ENCODE data around the gene TIGD1. TPM values are rescaled to one million over a fixed set of nuclear protein-coding genes. Genes with fewer than 3 reads are reported as not detected.

TIGD1 gene
- polyA plus RNA-seq, 1 donor (not counting 4 experiments of a cell fraction or from before 2014, with no cell fraction given), result 2.3 TPM

GRCh38 chr2:232521098-232521497 lies 29.3 kb downstream of the TIGD1 start:
- Histone ChIP-seq H3K79me2 (ENCODE audit: control insufficient read depth, insufficient read depth, low read length) (no peaks in the 10 kb centered on the region), H3K9me1 (ENCODE audit: control insufficient read depth, extremely low read depth, insufficient read depth, low read length) (no peaks in the 10 kb centered on the region), H3K9me3 (ENCODE audit: control insufficient read depth, low read depth, low read length) (no peaks in the 10 kb centered on the region), H3K36me3 (ENCODE audit: control insufficient read depth in 2 of 2, extremely low read depth in 1 of 2, insufficient read depth in 2 of 2, low read length in 2 of 2) (no peaks in the 10 kb centered on the region), H2AFZ (ENCODE audit: control insufficient read depth, low read length) (no peak overlapping the region), H3K27me3 (ENCODE audit: control insufficient read depth, extremely low read depth, insufficient read depth, low read length) (peaks cover 49% of the 10 kb centered on the region), H3K4me1 (ENCODE audit: control insufficient read depth, extremely low read depth, insufficient read depth, low read length) (no peaks in the 10 kb centered on the region), H3K27ac (ENCODE audit: control insufficient read depth, insufficient read depth, low read length) (no peak overlapping the region), H3K9ac (ENCODE audit: control insufficient read depth, extremely low read depth, insufficient read depth, low read length) (no peak overlapping the region), H3K4me3 (ENCODE audit: control insufficient read depth in 2 of 3, extremely low read depth in 1 of 3, insufficient read depth in 2 of 3, low read depth in 1 of 3, low read length in 3 of 3) (no peak overlapping the region), H3K4me2 (ENCODE audit: control insufficient read depth, extremely low read depth, insufficient read depth, low read depth, low read length) (no peak overlapping the region), H4K20me1 (ENCODE audit: control insufficient read depth, extremely low read depth, insufficient read depth, low read length) (no peaks in the 10 kb centered on the region)
- no peak for DNase-seq (ENCODE audit: low read depth, low spot score)
- dilution Hi-C loops (cut with MboI; ENCODE audit: extremely low pct_ligation_motif_present, low sequenced_read_pairs), result no loop called here
- no peak for FAIRE-seq
- no peak for TF ChIP-seq EZH2 (IDR thresholded peaks at IDR 0.05; ENCODE audit: low read length)
- TF ChIP-seq CTCF (optimal IDR thresholded peaks at IDR 0.05 in 1 of 3, IDR thresholded peaks at IDR 0.05 in 1 of 3, conservative IDR thresholded peaks at IDR 0.05 in 1 of 3; ENCODE audit: extremely low read depth in 1 of 3, insufficient read depth in 2 of 3, low read length in 3 of 3), result no peak

GRCh38 chr2:232520489-232520888 lies 29.9 kb downstream of the TIGD1 start:
- H3K9me1 ChIP-seq (ENCODE audit: control insufficient read depth, extremely low read depth, insufficient read depth, low read length), result no peaks in the 10 kb centered on the region
- no peaks in the 10 kb centered on the region for H4K20me1 ChIP-seq (ENCODE audit: control insufficient read depth, extremely low read depth, insufficient read depth, low read length)
- H3K27me3 ChIP-seq (ENCODE audit: control insufficient read depth, extremely low read depth, insufficient read depth, low read length), result peaks cover 49% of the 10 kb centered on the region
- no peak overlapping the region for H3K4me2 ChIP-seq (ENCODE audit: control insufficient read depth, extremely low read depth, insufficient read depth, low read depth, low read length)
- no peak overlapping the region for H3K9ac ChIP-seq (ENCODE audit: control insufficient read depth, extremely low read depth, insufficient read depth, low read length)
- H3K36me3 ChIP-seq (ENCODE audit: control insufficient read depth in 2 of 2, extremely low read depth in 1 of 2, insufficient read depth in 2 of 2, low read length in 2 of 2), result no peaks in the 10 kb centered on the region
- FAIRE-seq, result no peak
- dilution Hi-C loops (cut with MboI; ENCODE audit: extremely low pct_ligation_motif_present, low sequenced_read_pairs), result no loop called here
- no peaks in the 10 kb centered on the region for H3K9me3 ChIP-seq (ENCODE audit: control insufficient read depth, low read depth, low read length)
- TF ChIP-seq EZH2 (IDR thresholded peaks at IDR 0.05; ENCODE audit: low read length) (no peak), CTCF (optimal IDR thresholded peaks at IDR 0.05 in 1 of 3, IDR thresholded peaks at IDR 0.05 in 1 of 3, conservative IDR thresholded peaks at IDR 0.05 in 1 of 3; ENCODE audit: extremely low read depth in 1 of 3, insufficient read depth in 2 of 3, low read length in 3 of 3) (no peak)
- DNase-seq (ENCODE audit: low read depth, low spot score), result no peak
- no peaks in the 10 kb centered on the region for H3K4me1 ChIP-seq (ENCODE audit: control insufficient read depth, extremely low read depth, insufficient read depth, low read length)
- no peaks in the 10 kb centered on the region for H3K79me2 ChIP-seq (ENCODE audit: control insufficient read depth, insufficient read depth, low read length)
- H2AFZ ChIP-seq (ENCODE audit: control insufficient read depth, low read length), result no peak overlapping the region
- H3K27ac ChIP-seq (ENCODE audit: control insufficient read depth, insufficient read depth, low read length), result no peak overlapping the region
- H3K4me3 ChIP-seq (ENCODE audit: control insufficient read depth in 2 of 3, extremely low read depth in 1 of 3, insufficient read depth in 2 of 3, low read depth in 1 of 3, low read length in 3 of 3), result no peak overlapping the region

Data from keratinocyte (primary cell).